ENCODE data around the gene SPRYD3. TPM values are rescaled to one million over a fixed set of nuclear protein-coding genes. Genes with fewer than 3 reads are reported as not detected.

Gene SPRYD3
- total RNA-seq, 1 experiment from 2014 or later: 47.5 TPM

DNA sequence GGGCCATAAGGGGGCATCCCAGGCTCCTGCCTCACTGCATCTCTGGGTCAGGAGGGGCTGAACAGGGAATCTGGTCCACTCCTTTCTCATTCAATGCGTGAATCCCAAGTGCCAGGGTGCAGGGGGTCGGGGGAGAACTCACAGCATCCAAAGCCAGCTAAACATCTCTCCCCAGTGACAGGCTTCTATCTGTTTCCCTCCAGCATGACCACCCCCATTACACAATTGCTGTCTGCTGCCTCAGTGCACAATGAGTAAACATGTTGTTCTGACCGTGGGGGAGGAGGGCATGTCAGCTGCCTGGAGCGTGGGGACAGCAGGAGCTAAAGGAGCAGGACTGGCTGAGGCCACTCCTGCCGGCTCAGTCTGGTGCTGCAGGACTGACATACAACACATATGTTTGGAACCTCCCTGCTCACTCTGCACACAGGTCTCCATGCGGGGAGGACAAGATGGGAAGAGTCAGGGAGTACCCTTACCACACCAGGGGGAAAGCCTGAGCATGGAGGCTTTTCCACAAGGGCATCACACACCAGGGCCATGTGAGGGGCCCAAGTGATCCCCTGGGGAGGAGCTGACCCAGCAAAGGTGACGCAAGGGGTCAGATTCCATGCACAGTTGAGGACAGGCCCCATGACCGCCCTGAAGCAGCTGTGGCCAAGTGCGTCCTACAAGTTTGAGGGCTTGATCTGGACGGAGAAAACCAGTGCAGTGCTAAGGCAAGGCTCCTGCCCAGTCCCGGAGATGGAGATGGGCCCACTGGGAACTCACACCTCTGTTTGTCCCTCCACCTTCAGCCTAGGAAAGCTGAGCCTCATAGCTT is 27.9 kb downstream of the SPRYD3 start:
- ChIA-PET POLR2A (interaction anchor here (0.9 kb wide), 1 partner anchor 30 kb away, joined by 3 read pairs; no protein-coding TSS in a partner anchor), CTCF (interaction anchor here (0.7 to 2.0 kb wide), 4 partner anchors 9 to 166 kb away, joined by 3 to 5 read pairs (median 4); no protein-coding TSS in a partner anchor)
- no TSS peak for BruUV-seq (replicated peaks)

More for the DNA sequence above, 27.9 kb downstream of the SPRYD3 start:
- Histone ChIP-seq H3K9me3 (ENCODE audit: control insufficient read depth in 1 of 2, insufficient read depth in 1 of 2, low read depth in 1 of 2, low read length in 2 of 2) (no peaks in the 10 kb centered on the region), H3K4me2 (ENCODE audit: low read length) (peak overlapping the region; percentile 97), H4K20me1 (ENCODE audit: insufficient read depth) (no peaks in the 10 kb centered on the region), H3K9me2 (ENCODE audit: insufficient read depth) (no peaks in the 10 kb centered on the region), H3K9ac (ENCODE audit: low read length) (peak overlapping the region; percentile 75), H3K27me3 (ENCODE audit: insufficient read depth, low read length) (no peaks in the 10 kb centered on the region), H3K79me2 (ENCODE audit: insufficient read depth, low read length) (peaks cover 23% of the 10 kb centered on the region; the same call in 1 of the 2 replicates), H3K4me1 (ENCODE audit: control insufficient read depth in 1 of 2, insufficient read depth in 2 of 2, low read length in 2 of 2) (peaks cover 59 to 84% of the 10 kb centered on the region in 2 experiments), H3K27ac (ENCODE audit: low read depth, low read length) (peak overlapping the region; percentile 91; the same call in 1 of the 2 replicates), H3K4me3 (replicated peaks in 1 of 2; ENCODE audit: low read depth in 1 of 2, low read length in 2 of 2) (peak overlapping the region; percentile 53 to 59), H3K36me3 (ENCODE audit: control insufficient read depth in 1 of 2, insufficient read depth in 2 of 2, low read length in 2 of 2) (no peaks in the 10 kb centered on the region), H2AFZ (ENCODE audit: low read depth, low read length, poor library complexity, severe bottlenecking) (no peak overlapping the region)
- RAD21 ChIA-PET (ENCODE audit: low non-redundant PET in 1 of 2, low total read pairs in 2 of 2, uncharacterized antibody in 2 of 2, unreplicated experiment in 2 of 2): interaction anchor here in 1 of 2 experiments (0.6 to 1.3 kb wide), 2 partner anchors 47 to 66 kb away, joined by 3 read pairs; partner anchors contain the start of gene IGFBP6
- intact Hi-C loops (cut with micrococcal nuclease): no loop called here
- DNase-seq (ENCODE audit: low read depth, low spot score) (no peak), ATAC-seq (no peak)
- TF ChIP-seq, protein P1, sequence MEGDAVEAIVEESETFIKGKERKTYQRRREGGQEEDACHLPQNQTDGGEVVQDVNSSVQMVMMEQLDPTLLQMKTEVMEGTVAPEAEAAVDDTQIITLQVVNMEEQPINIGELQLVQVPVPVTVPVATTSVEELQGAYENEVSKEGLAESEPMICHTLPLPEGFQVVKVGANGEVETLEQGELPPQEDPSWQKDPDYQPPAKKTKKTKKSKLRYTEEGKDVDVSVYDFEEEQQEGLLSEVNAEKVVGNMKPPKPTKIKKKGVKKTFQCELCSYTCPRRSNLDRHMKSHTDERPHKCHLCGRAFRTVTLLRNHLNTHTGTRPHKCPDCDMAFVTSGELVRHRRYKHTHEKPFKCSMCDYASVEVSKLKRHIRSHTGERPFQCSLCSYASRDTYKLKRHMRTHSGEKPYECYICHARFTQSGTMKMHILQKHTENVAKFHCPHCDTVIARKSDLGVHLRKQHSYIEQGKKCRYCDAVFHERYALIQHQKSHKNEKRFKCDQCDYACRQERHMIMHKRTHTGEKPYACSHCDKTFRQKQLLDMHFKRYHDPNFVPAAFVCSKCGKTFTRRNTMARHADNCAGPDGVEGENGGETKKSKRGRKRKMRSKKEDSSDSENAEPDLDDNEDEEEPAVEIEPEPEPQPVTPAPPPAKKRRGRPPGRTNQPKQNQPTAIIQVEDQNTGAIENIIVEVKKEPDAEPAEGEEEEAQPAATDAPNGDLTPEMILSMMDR (IDR thresholded peaks at IDR 0.05 in 2 of 3, conservative IDR thresholded peaks at IDR 0.05 in 1 of 3; ENCODE audit: borderline replicate concordance in 1 of 3, insufficient read depth in 1 of 3, low read depth in 2 of 3, low read length in 2 of 3): no peak
- TF ChIP-seq YY1 (IDR thresholded peaks at IDR 0.05; ENCODE audit: extremely low read depth, insufficient replicate concordance, low read depth, low read length) (no peak), JUND (IDR thresholded peaks at IDR 0.05) (no peak), SP1 (IDR thresholded peaks at IDR 0.05; ENCODE audit: low read depth) (no peak), POLR2AphosphoS5 (IDR thresholded peaks at IDR 0.05; ENCODE audit: low read depth, low read length) (no peak), POLR2A (IDR thresholded peaks at IDR 0.05; ENCODE audit: borderline replicate concordance, extremely low read depth, insufficient read depth, insufficient read length) (no peak), ELF1 (IDR thresholded peaks at IDR 0.05; ENCODE audit: borderline replicate concordance, low read depth) (no peak), ZNF274 (IDR thresholded peaks at IDR 0.05; ENCODE audit: low read depth, low read length) (no peak), EZH2phosphoT487 (IDR thresholded peaks at IDR 0.05; ENCODE audit: borderline replicate concordance) (no peak)
- TF ChIP-seq, protein P2, sequence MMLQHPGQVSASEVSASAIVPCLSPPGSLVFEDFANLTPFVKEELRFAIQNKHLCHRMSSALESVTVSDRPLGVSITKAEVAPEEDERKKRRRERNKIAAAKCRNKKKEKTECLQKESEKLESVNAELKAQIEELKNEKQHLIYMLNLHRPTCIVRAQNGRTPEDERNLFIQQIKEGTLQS (IDR thresholded peaks at IDR 0.05): no peak
- TF ChIP-seq, protein P3, sequence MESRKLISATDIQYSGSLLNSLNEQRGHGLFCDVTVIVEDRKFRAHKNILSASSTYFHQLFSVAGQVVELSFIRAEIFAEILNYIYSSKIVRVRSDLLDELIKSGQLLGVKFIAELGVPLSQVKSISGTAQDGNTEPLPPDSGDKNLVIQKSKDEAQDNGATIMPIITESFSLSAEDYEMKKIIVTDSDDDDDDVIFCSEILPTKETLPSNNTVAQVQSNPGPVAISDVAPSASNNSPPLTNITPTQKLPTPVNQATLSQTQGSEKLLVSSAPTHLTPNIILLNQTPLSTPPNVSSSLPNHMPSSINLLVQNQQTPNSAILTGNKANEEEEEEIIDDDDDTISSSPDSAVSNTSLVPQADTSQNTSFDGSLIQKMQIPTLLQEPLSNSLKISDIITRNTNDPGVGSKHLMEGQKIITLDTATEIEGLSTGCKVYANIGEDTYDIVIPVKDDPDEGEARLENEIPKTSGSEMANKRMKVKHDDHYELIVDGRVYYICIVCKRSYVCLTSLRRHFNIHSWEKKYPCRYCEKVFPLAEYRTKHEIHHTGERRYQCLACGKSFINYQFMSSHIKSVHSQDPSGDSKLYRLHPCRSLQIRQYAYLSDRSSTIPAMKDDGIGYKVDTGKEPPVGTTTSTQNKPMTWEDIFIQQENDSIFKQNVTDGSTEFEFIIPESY (IDR thresholded peaks at IDR 0.05; ENCODE audit: extremely low read depth, insufficient replicate concordance, low read length): no peak
- TF ChIP-seq, protein P4, sequence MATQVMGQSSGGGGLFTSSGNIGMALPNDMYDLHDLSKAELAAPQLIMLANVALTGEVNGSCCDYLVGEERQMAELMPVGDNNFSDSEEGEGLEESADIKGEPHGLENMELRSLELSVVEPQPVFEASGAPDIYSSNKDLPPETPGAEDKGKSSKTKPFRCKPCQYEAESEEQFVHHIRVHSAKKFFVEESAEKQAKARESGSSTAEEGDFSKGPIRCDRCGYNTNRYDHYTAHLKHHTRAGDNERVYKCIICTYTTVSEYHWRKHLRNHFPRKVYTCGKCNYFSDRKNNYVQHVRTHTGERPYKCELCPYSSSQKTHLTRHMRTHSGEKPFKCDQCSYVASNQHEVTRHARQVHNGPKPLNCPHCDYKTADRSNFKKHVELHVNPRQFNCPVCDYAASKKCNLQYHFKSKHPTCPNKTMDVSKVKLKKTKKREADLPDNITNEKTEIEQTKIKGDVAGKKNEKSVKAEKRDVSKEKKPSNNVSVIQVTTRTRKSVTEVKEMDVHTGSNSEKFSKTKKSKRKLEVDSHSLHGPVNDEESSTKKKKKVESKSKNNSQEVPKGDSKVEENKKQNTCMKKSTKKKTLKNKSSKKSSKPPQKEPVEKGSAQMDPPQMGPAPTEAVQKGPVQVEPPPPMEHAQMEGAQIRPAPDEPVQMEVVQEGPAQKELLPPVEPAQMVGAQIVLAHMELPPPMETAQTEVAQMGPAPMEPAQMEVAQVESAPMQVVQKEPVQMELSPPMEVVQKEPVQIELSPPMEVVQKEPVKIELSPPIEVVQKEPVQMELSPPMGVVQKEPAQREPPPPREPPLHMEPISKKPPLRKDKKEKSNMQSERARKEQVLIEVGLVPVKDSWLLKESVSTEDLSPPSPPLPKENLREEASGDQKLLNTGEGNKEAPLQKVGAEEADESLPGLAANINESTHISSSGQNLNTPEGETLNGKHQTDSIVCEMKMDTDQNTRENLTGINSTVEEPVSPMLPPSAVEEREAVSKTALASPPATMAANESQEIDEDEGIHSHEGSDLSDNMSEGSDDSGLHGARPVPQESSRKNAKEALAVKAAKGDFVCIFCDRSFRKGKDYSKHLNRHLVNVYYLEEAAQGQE (IDR thresholded peaks at IDR 0.05; ENCODE audit: low read depth): no peak
